T-cell (primary cell): Measurements from ENCODE around the gene TAS2R9. TPM values are rescaled to one million over a fixed set of nuclear protein-coding genes. Genes with fewer than 3 reads are reported as not detected.
"Not testable (repeated sequence)": the region's sequence is repeated elsewhere in the genome, so short reads cannot be mapped to it uniquely, and the experiment has no call there.

Source experiments
- ATAC-seq, 4 experiments: fragments of 200-7000 bp in 3 of 4; fragments of 150-1000 bp in 1 of 4; cut with Tn5 transposase; replicated peaks in 1 of 4; 1 replicate in 3 of 4; 2 replicates in 1 of 4; pipeline ENCODE4 v1.10.0; 2021; ENCODE audit warnings: moderate library complexity in 3 of 4, mild to moderate bottlenecking in 2 of 4, moderate number of reproducible peaks in 1 of 4
- CTCF ChIA-PET, 2 donors: fragments of 300-600 bp; sonication (Branson Sonifier 250); formaldehyde crosslinking; loops; one replicate each; lab custom pipeline; 2022; ENCODE audit warnings: antibody characterized with exemption in 2 of 2; lab: Charles Lee
- POLR2A ChIA-PET, 2 donors: fragments of 300-600 bp; sonication (Branson Sonifier 250); formaldehyde crosslinking; loops; one replicate each; lab custom pipeline; 2022; ENCODE audit warnings: antibody characterized with exemption in 2 of 2; lab: Charles Lee
- DNase-seq, 35 experiments: peaks; one replicate each; pipeline versions ENCODE4 v3.0.0 to v3.0.0-alpha.2; 2013 to 2023
- H3K27ac ChIP-seq: one replicate; pipeline ENCODE4 v1.5.1; 2013; ENCODE audit warnings: low read length
- H3K27me3 ChIP-seq, 2 experiments: replicated peaks in 1 of 2; 1 replicate in 1 of 2; 2 replicates in 1 of 2; pipeline versions ENCODE4 v1.6.1 to v1.7.0; 2013; ENCODE audit warnings: low read length in 1 of 2, mixed read lengths in 1 of 2; ENCODE audit not compliant: control insufficient read depth in 2 of 2, insufficient read depth in 2 of 2; ENCODE audit errors: extremely low read depth in 1 of 2
- H3K36me3 ChIP-seq, 2 donors: 1 replicate in 1 of 2; 2 replicates in 1 of 2; pipeline versions ENCODE4 v1.6.1 to v1.7.0; 2013; ENCODE audit warnings: low read length in 1 of 2; ENCODE audit not compliant: control insufficient read depth in 2 of 2, insufficient read depth in 1 of 2; ENCODE audit errors: extremely low read depth in 1 of 2
- H3K4me1 ChIP-seq, 2 experiments: 1 replicate in 1 of 2; 2 replicates in 1 of 2; pipeline versions ENCODE4 v1.6.1 to v1.7.0; 2013; ENCODE audit warnings: low read length in 2 of 2, mixed read lengths in 1 of 2; ENCODE audit not compliant: insufficient read depth in 2 of 2, control insufficient read depth in 1 of 2; ENCODE audit errors: extremely low read depth in 1 of 2
- H3K4me3 ChIP-seq, 2 donors: 1 replicate in 1 of 2; 2 replicates in 1 of 2; pipeline versions ENCODE4 v1.5.1 to v1.7.0; 2013; ENCODE audit warnings: mild to moderate bottlenecking in 2 of 2, low read length in 1 of 2, moderate library complexity in 1 of 2; ENCODE audit not compliant: control insufficient read depth in 1 of 2; ENCODE audit errors: extremely low read depth in 1 of 2
- H3K9me3 ChIP-seq: 2 replicates; pipeline ENCODE4 v1.7.0; 2013
- H3K27ac Mint-ChIP-seq, 2 donors: one replicate each; pipeline ENCODE4 v1.8.0; 2020 to 2021; ENCODE audit warnings: mild to moderate bottlenecking in 2 of 2, mixed read lengths in 2 of 2
- H3K27me3 Mint-ChIP-seq, 2 donors: one replicate each; pipeline ENCODE4 v1.8.0; 2021 to 2022; ENCODE audit warnings: mixed read lengths in 2 of 2
- H3K36me3 Mint-ChIP-seq: one replicate; pipeline ENCODE4 v1.8.0; 2021; ENCODE audit warnings: mixed read lengths
- H3K4me1 Mint-ChIP-seq, 3 donors: one replicate each; pipeline ENCODE4 v1.8.0; 2020 to 2022; ENCODE audit warnings: mixed read lengths in 3 of 3, mild to moderate bottlenecking in 1 of 3
- H3K4me3 Mint-ChIP-seq, 3 donors: one replicate each; pipeline ENCODE4 v1.8.0; 2020 to 2022; ENCODE audit warnings: mild to moderate bottlenecking in 3 of 3, mixed read lengths in 3 of 3, moderate library complexity in 3 of 3
- H3K9me3 Mint-ChIP-seq, 3 donors: one replicate each; pipeline ENCODE4 v1.8.0; 2020 to 2022; ENCODE audit warnings: mixed read lengths in 3 of 3
- WGBS: methylation state at CpG from one replicate; pipeline ENCODE4 v1.1.5; 2013; ENCODE audit warnings: missing lambda C conversion rate; ENCODE audit not compliant: insufficient coverage; 5-methylcytosine and 5-hydroxymethylcytosine counted together
- total RNA-seq, 35 experiments: library from RNA in 6 of 35; stranded (reverse) in 6 of 35; fragments of 120-200 nt in 1 of 35; gene quantifications; one replicate each; pipeline versions ENCODE4 v1.2.1 to v1.2.4 and lab custom pipeline; 2013 to 2026

TAS2R9 gene
- total RNA-seq, 5 donors from 2014 or later (not counting 1 experiment from before 2014, with no cell fraction given): not detected

GRCh38 chr12:10807186-10807585 is 2.8 kb downstream of the TAS2R9 start, which contains the start of gene TAS2R8:
TAS2R8 (minus strand) TSS chr12:10807286; CDS start chr12:10806980, 306 bp downstream.
- Mint-ChIP-seq H3K27ac (no peak within 1 kb of the TSS), H3K9me3 (no peaks in the 10 kb centered on the region), H3K27me3 (peaks cover 25 to 35% of the 10 kb centered on the region in 2 donors), H3K4me1 (peaks cover 0 to 2% (median 0%) of the 10 kb centered on the region in 3 donors), H3K36me3 (no peaks in the 10 kb centered on the region), H3K4me3 (no peak within 1 kb of the TSS)
- no CpG with 5 or more reads among the region's 1 CpG for WGBS
- Histone ChIP-seq H3K4me1 (no peaks in the 10 kb centered on the region), H3K4me3 (no peak within 1 kb of the TSS), H3K27ac (no peak within 1 kb of the TSS), H3K9me3 (no peaks in the 10 kb centered on the region), H3K36me3 (no peaks in the 10 kb centered on the region), H3K27me3 (peaks cover 0 to 3% of the 10 kb centered on the region in 2 experiments)
- ChIA-PET POLR2A (no interaction called here), CTCF (no interaction called here)
- ATAC-seq (no peak), DNase-seq (no peak)

DNA sequence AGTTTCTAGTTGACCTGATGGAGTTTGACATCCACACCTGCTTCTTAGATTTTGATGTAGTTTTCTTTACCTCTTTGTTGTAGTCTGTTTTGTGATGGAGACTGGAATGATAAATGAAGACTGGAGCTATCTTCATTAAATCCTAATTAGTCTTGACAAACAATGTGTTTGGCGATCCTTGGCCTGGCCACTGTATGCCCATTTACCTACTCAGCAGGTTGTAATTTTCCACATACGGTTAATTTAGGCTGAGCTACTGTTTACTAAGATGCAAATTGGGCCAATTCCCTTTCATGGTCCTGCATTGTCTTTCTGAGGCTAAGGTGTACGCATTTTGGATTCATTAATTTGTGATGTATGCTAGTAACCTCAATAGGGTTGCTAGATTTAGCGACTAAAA is 7.4 kb downstream of the TAS2R9 start, which contains the start of gene TAS2R7:
TSS of gene TAS2R7 (minus strand) at position 41 of the 400 bp plus-strand sequence. CDS start 57 bp downstream, outside the sequence.
- Mint-ChIP-seq H3K4me3 (no peak within 1 kb of the TSS), H3K27me3 (peaks cover 30 to 36% of the 10 kb centered on the region in 2 donors), H3K9me3 (no peaks in the 10 kb centered on the region), H3K4me1 (no peaks in the 10 kb centered on the region), H3K27ac (no peak within 1 kb of the TSS), H3K36me3 (no peaks in the 10 kb centered on the region)
- POLR2A ChIA-PET: no interaction called here
- ATAC-seq (no peak), DNase-seq (no peak)
- WGBS: no CpG with 5 or more reads among the region's 4 CpGs
- CTCF ChIA-PET: no interaction called here
- Histone ChIP-seq H3K36me3 (no peaks in the 10 kb centered on the region), H3K4me3 (no peak within 1 kb of the TSS), H3K4me1 (no peaks in the 10 kb centered on the region), H3K27me3 (peaks cover 0 to 3% of the 10 kb centered on the region in 2 experiments), H3K9me3 (no peaks in the 10 kb centered on the region), H3K27ac (no peak within 1 kb of the TSS)

- H3K4me1 ChIP-seq: no peaks in the 10 kb centered on the region
- WGBS: 60% methylated on average over 1 of the region's 5 CpGs
- Mint-ChIP-seq H3K4me1 (no peaks in the 10 kb centered on the region), H3K27ac (no peak overlapping the region), H3K4me3 (no peak overlapping the region), H3K27me3 (peaks cover 30 to 40% of the 10 kb centered on the region in 2 donors), H3K9me3 (no peaks in the 10 kb centered on the region), H3K36me3 (no peaks in the 10 kb centered on the region)
- H3K9me3 ChIP-seq: no peaks in the 10 kb centered on the region
- peaks cover 0 to 3% of the 10 kb centered on the region in 2 experiments for H3K27me3 ChIP-seq
- DNase-seq (no peak), ATAC-seq (no peak)
- ChIA-PET POLR2A (no interaction called here), CTCF (interaction anchor here in 1 of 2 donors (0.5 kb wide), 1 partner anchor 1935 kb away, joined by 3 read pairs; no protein-coding TSS in a partner anchor)
- H3K36me3 ChIP-seq: no peaks in the 10 kb centered on the region
- H3K4me3 ChIP-seq: no peak overlapping the region
- no peak overlapping the region for H3K27ac ChIP-seq
Measured at GRCh38 chr12:10801741-10802140, 8.2 kb downstream of the TAS2R9 start.

DNA sequence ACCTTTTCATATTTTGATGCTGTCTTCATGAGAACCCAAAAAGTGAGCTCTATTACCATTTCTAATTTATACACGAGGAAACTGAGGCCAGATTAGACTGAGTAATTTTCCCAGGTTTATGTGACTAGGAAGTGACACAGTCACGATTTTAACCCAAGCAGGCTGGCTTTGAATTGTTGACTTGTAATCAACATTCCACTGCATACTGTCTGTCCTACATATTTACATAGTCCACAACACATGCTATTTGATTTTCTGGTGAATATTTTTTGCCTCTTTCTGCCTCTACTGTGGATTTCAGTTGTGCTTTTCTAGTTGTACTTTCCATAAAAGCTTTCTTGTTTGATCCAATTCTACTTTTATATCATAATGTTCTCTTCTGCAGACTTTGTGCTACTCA is 15.7 kb downstream of the TAS2R9 start:
- Mint-ChIP-seq H3K27me3 (peaks cover 7% of the 10 kb centered on the region in 2 donors), H3K27ac (no peak overlapping the region), H3K4me1 (no peaks in the 10 kb centered on the region), H3K4me3 (no peak overlapping the region), H3K36me3 (no peaks in the 10 kb centered on the region), H3K9me3 (peaks cover 0 to 7% (median 0%) of the 10 kb centered on the region in 3 donors)
- Histone ChIP-seq H3K4me3 (no peak overlapping the region), H3K9me3 (no peaks in the 10 kb centered on the region), H3K36me3 (no peaks in the 10 kb centered on the region), H3K4me1 (no peaks in the 10 kb centered on the region), H3K27me3 (peaks cover 0 to 5% of the 10 kb centered on the region in 2 experiments), H3K27ac (no peak overlapping the region)
- CTCF ChIA-PET: no interaction called here
- no CpG with 5 or more reads among the region's 2 CpGs for WGBS
- DNase-seq: no peak
- POLR2A ChIA-PET: no interaction called here
- no peak for ATAC-seq

GRCh38 chr12:10791769-10792168 is 18.2 kb downstream of the TAS2R9 start:
- CTCF ChIA-PET, DNase-seq, H3K9me3 Mint-ChIP-seq, ATAC-seq, H3K4me3 Mint-ChIP-seq, H3K36me3 ChIP-seq, H3K9me3 ChIP-seq, H3K4me1 Mint-ChIP-seq, H3K4me3 ChIP-seq, H3K27ac ChIP-seq, H3K4me1 ChIP-seq, H3K27me3 Mint-ChIP-seq, H3K36me3 Mint-ChIP-seq, POLR2A ChIA-PET, H3K27me3 ChIP-seq, H3K27ac Mint-ChIP-seq: not testable (repeated sequence)
- 97% methylated on average over 4 of the region's 4 CpGs for WGBS

DNA sequence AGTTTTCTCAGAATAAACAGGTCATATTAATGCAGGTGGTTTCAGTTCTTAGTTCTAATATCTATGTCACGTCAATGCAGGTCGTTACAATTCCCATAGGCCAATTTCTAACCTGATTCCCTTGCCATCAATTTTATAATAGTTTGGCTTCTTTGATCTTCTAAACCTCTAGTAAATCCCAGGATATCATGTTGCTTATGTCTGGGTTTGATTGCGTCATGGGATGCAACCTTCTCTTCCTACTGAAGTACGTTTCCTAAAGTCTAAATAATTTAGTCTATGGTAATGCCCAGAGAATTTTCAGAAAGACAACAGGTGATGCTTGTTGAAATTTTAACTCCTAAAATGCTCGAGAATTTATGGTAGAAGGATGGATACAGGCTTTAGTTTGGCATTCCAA is 26.7 kb downstream of the TAS2R9 start:
- no peaks in the 10 kb centered on the region for H3K36me3 ChIP-seq
- peaks cover 0 to 5% of the 10 kb centered on the region in 2 experiments for H3K27me3 ChIP-seq
- Mint-ChIP-seq H3K9me3 (no peaks in the 10 kb centered on the region), H3K4me3 (no peak overlapping the region), H3K36me3 (no peaks in the 10 kb centered on the region), H3K27me3 (peaks cover 3 to 4% of the 10 kb centered on the region in 2 donors), H3K27ac (no peak overlapping the region), H3K4me1 (no peaks in the 10 kb centered on the region)
- no peak overlapping the region for H3K4me3 ChIP-seq
- ATAC-seq: no peak
- CTCF ChIA-PET: no interaction called here
- H3K27ac ChIP-seq: no peak overlapping the region
- 33% methylated on average over 1 of the region's 5 CpGs for WGBS
- no peaks in the 10 kb centered on the region for H3K9me3 ChIP-seq
- H3K4me1 ChIP-seq: no peaks in the 10 kb centered on the region
- POLR2A ChIA-PET: no interaction called here
- DNase-seq: no peak
